ENCODE measurements around the gene POMT1.

GRCh38 chr9:131477367-131477766, 25.4 kb upstream of the POMT1 start:
- TF ChIP-seq REST (IDR thresholded peaks at IDR 0.05; ENCODE audit: unreplicated experiment) (no peak), CTCF (conservative IDR thresholded peaks at IDR 0.05; ENCODE audit: low read depth in 2 of 2) (no peak), POLR2AphosphoS5 (IDR thresholded peaks at IDR 0.05; ENCODE audit: low read depth) (no peak)

Measured in GM23338 (cell line).